HUES48 (cell line): ENCODE measurements around the gene GAN.

Source experiments
- H3K27ac ChIP-seq: one replicate; pipeline ENCODE4 v1.7.0; 2013; ENCODE audit warnings: low read depth, low read length, inconsistent platforms
- H3K27me3 ChIP-seq: 2 replicates; pipeline ENCODE4 v1.6.1; 2013; ENCODE audit warnings: mild to moderate bottlenecking, low read length; ENCODE audit not compliant: control insufficient read depth, insufficient read depth
- H3K36me3 ChIP-seq: 2 replicates; pipeline ENCODE4 v1.6.1; 2013; ENCODE audit warnings: low read length; ENCODE audit not compliant: control insufficient read depth, insufficient read depth
- H3K4me1 ChIP-seq: 2 replicates; pipeline ENCODE4 v1.6.1; 2013; ENCODE audit warnings: mild to moderate bottlenecking, low read length; ENCODE audit not compliant: control insufficient read depth, insufficient read depth
- H3K4me3 ChIP-seq: 2 replicates; pipeline ENCODE4 v1.5.1; 2013; ENCODE audit warnings: mild to moderate bottlenecking, low read depth, low read length
- H3K9ac ChIP-seq: 2 replicates; pipeline ENCODE4 v1.6.1; 2013; ENCODE audit warnings: mild to moderate bottlenecking, low read depth, low read length, moderate library complexity
- H3K9me3 ChIP-seq: 2 replicates; pipeline ENCODE4 v1.6.1; 2013; ENCODE audit warnings: low read length; ENCODE audit not compliant: control insufficient read depth, insufficient read depth

The GAN gene

GRCh38 chr16:81431554-81432353 is 117.0 kb downstream of the GAN start:
- Histone ChIP-seq H3K4me1 (peaks cover 6% of the 10 kb centered on the region; the same call in 1 of the 2 replicates), H3K27ac (no peak overlapping the region), H3K27me3 (no peaks in the 10 kb centered on the region), H3K4me3 (no peak overlapping the region), H3K36me3 (no peaks in the 10 kb centered on the region), H3K9me3 (no peaks in the 10 kb centered on the region), H3K9ac (no peak overlapping the region)

GRCh38 chr16:81432937-81433557 is 118.3 kb downstream of the GAN start:
- Histone ChIP-seq H3K4me1 (peaks cover 6% of the 10 kb centered on the region; the same call in 1 of the 2 replicates), H3K36me3 (no peaks in the 10 kb centered on the region), H3K9ac (no peak overlapping the region), H3K4me3 (no peak overlapping the region), H3K27me3 (no peaks in the 10 kb centered on the region), H3K27ac (no peak overlapping the region), H3K9me3 (no peaks in the 10 kb centered on the region)

GRCh38 chr16:81435103-81435502 is 120.3 kb downstream of the GAN start:
- H3K27ac ChIP-seq = no peak overlapping the region
- no peak overlapping the region for H3K4me3 ChIP-seq
- no peaks in the 10 kb centered on the region for H3K27me3 ChIP-seq
- no peaks in the 10 kb centered on the region for H3K36me3 ChIP-seq
- H3K9ac ChIP-seq = no peak overlapping the region
- peaks cover 6% of the 10 kb centered on the region; the same call in 1 of the 2 replicates for H3K4me1 ChIP-seq
- no peaks in the 10 kb centered on the region for H3K9me3 ChIP-seq

DNA sequence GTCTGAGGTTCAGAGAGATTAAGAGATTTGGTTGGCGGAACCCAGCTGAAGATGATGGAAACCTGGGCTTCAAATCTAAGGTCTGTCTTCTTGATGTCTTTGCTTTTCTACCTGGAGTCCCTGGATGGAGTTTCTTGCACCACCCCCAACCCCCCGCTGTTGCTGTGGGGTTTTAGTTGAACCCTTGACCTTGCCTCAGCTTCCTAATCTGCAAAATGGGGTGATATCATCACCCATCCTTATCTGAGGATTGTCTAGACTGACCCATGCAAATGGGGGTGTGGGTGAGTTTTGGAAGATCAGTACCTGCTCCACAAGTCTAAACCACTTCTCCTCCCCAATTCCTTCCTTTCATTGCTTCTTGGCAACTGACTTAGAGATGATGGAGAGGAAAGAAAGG is 120.8 kb downstream of the GAN start:
- Histone ChIP-seq H3K9me3 (no peaks in the 10 kb centered on the region), H3K36me3 (no peaks in the 10 kb centered on the region), H3K4me1 (peaks cover 6% of the 10 kb centered on the region; the same call in 1 of the 2 replicates), H3K9ac (no peak overlapping the region), H3K27me3 (no peaks in the 10 kb centered on the region), H3K27ac (no peak overlapping the region), H3K4me3 (no peak overlapping the region)

DNA sequence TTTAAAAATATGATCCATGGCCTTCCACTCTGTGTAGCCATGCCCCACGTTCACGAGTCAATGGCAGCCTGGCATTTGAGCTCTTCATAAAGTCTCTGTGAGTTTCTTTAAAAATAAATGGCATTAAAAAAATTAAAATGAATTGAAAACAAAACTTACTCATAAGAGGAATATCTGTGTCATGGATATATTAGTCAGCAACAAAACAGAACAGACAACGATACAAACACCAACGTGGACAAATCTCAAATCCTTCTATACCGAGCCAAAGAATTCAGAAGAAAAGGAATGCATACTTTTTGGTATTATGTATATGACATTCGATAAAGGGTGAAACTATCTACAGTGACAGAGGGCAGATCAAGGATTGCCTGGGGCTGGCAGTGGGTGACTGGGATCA is 121.6 kb downstream of the GAN start:
- H3K27ac ChIP-seq = no peak overlapping the region
- no peak overlapping the region for H3K9ac ChIP-seq
- H3K36me3 ChIP-seq = no peaks in the 10 kb centered on the region
- H3K4me1 ChIP-seq = peaks cover 6% of the 10 kb centered on the region; the same call in 1 of the 2 replicates
- H3K4me3 ChIP-seq = no peak overlapping the region
- no peaks in the 10 kb centered on the region for H3K9me3 ChIP-seq
- no peaks in the 10 kb centered on the region for H3K27me3 ChIP-seq

- Histone ChIP-seq H3K4me1 (peaks cover 5% of the 10 kb centered on the region; the same call in 1 of the 2 replicates), H3K9me3 (no peaks in the 10 kb centered on the region), H3K36me3 (no peaks in the 10 kb centered on the region), H3K9ac (no peak overlapping the region), H3K27me3 (peaks cover 13% of the 10 kb centered on the region), H3K4me3 (no peak overlapping the region), H3K27ac (no peak overlapping the region)
Measured at GRCh38 chr16:81437865-81438264, 123.1 kb downstream of the GAN start.
